B cell (primary cell): ENCODE results near the gene UBE2U.

ENCODE experiments used
- EZH2 ChIP-seq: IDR thresholded peaks from 2 replicates; pipeline ENCODE4 v1.6.1; 2012; ENCODE audit warnings: borderline replicate concordance, low read depth, mild to moderate bottlenecking, moderate library complexity, low read length; ENCODE audit not compliant: insufficient read depth, poor library complexity, severe bottlenecking
- TF ChIP-seq, protein P1 (sequence below): fragments of 200-600 bp; IDR thresholded peaks from one replicate; pipeline ENCODE4 v1.8.0; 2022; ENCODE audit warnings: antibody characterized with exemption, mild to moderate bottlenecking

DNA sequence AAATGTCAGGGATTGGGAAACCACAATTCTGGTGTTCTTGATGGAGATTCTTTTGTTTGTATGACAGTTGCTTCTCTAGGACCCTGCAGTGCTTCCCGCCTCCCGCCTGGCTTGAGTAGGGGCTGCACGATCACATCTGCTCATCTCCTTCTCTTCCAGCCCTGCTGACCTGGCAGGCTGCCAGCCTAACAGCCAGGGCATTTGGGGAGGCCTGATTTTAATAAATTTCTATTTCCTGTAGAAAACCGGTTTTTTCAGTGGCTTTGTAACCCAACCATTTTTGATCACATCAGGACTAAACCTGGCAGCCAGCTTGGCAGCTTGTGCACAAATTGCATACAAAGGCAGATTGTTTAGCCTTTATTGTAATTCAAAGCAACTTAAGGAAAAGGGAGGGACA is 78.9 kb downstream of the UBE2U start:
- TF ChIP-seq, protein P1, sequence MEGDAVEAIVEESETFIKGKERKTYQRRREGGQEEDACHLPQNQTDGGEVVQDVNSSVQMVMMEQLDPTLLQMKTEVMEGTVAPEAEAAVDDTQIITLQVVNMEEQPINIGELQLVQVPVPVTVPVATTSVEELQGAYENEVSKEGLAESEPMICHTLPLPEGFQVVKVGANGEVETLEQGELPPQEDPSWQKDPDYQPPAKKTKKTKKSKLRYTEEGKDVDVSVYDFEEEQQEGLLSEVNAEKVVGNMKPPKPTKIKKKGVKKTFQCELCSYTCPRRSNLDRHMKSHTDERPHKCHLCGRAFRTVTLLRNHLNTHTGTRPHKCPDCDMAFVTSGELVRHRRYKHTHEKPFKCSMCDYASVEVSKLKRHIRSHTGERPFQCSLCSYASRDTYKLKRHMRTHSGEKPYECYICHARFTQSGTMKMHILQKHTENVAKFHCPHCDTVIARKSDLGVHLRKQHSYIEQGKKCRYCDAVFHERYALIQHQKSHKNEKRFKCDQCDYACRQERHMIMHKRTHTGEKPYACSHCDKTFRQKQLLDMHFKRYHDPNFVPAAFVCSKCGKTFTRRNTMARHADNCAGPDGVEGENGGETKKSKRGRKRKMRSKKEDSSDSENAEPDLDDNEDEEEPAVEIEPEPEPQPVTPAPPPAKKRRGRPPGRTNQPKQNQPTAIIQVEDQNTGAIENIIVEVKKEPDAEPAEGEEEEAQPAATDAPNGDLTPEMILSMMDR, result no peak
- no peak for TF ChIP-seq EZH2
